NCI-H2029 (cell line): Measurements from ENCODE around the gene CLPX.
"Not testable (repeated sequence)": the region's sequence is repeated elsewhere in the genome, so short reads cannot be mapped to it uniquely, and the experiment has no call there.

ENCODE experiments used
- DNase-seq: peaks from one replicate; lab custom pipeline; 2025; lab: John Stamatoyannopoulos, UW

Gene CLPX

GRCh38 chr15:65204931-65205660, 20.0 kb upstream of the CLPX start:
- DNase-seq = no peak

GRCh38 chr15:65204236-65204930, 19.2 kb upstream of the CLPX start:
- DNase-seq = no peak

GRCh38 chr15:65201918-65202317, 16.8 kb upstream of the CLPX start:
- DNase-seq = no peak

GRCh38 chr15:65198571-65198970, 13.4 kb upstream of the CLPX start:
- DNase-seq = no peak

- no peak for DNase-seq
These were observed 12.1 kb upstream of the CLPX start for GRCh38 chr15:65197337-65197645.

GRCh38 chr15:65196637-65197336, 11.6 kb upstream of the CLPX start:
- DNase-seq = no peak

GRCh38 chr15:65195548-65195923, 10.4 kb upstream of the CLPX start:
- no peak for DNase-seq

- DNase-seq = no peak
These were observed 9.8 kb upstream of the CLPX start for GRCh38 chr15:65194826-65195547.

GRCh38 chr15:65192016-65192415, 6.9 kb upstream of the CLPX start:
- no peak for DNase-seq

- DNase-seq = no peak
These were observed 4.1 kb upstream of the CLPX start for GRCh38 chr15:65189102-65189740.

- DNase-seq = not testable (repeated sequence)
These were observed 3.3 kb upstream of the CLPX start for GRCh38 chr15:65188472-65188871.

GRCh38 chr15:65184305-65184867, 756 bp downstream of the CLPX start:
- DNase-seq = no peak

- DNase-seq = no peak
These were observed 1.3 kb downstream of the CLPX start for GRCh38 chr15:65183865-65184159.

GRCh38 chr15:65182538-65182937, 2.6 kb downstream of the CLPX start:
- no peak for DNase-seq

GRCh38 chr15:65181582-65182353, 3.4 kb downstream of the CLPX start:
- not testable (repeated sequence) for DNase-seq

GRCh38 chr15:65180167-65180566, 5.0 kb downstream of the CLPX start:
- no peak for DNase-seq

- no peak for DNase-seq
These were observed 7.2 kb downstream of the CLPX start for GRCh38 chr15:65177901-65178300.

- no peak for DNase-seq
These were observed 9.1 kb downstream of the CLPX start for GRCh38 chr15:65176056-65176455.

GRCh38 chr15:65175511-65175910, 9.6 kb downstream of the CLPX start:
- DNase-seq = no peak

- no peak for DNase-seq
These were observed 10.6 kb downstream of the CLPX start for GRCh38 chr15:65174509-65174908.

GRCh38 chr15:65172531-65172930, 12.6 kb downstream of the CLPX start:
- no peak for DNase-seq
